NCI-H128 (cell line): ENCODE measurements around the gene PPP1R14B.

Experiments
- DNase-seq: peaks from one replicate; lab custom pipeline; 2025; ENCODE audit not compliant: unreplicated experiment; lab: John Stamatoyannopoulos, UW

Gene PPP1R14B

DNA sequence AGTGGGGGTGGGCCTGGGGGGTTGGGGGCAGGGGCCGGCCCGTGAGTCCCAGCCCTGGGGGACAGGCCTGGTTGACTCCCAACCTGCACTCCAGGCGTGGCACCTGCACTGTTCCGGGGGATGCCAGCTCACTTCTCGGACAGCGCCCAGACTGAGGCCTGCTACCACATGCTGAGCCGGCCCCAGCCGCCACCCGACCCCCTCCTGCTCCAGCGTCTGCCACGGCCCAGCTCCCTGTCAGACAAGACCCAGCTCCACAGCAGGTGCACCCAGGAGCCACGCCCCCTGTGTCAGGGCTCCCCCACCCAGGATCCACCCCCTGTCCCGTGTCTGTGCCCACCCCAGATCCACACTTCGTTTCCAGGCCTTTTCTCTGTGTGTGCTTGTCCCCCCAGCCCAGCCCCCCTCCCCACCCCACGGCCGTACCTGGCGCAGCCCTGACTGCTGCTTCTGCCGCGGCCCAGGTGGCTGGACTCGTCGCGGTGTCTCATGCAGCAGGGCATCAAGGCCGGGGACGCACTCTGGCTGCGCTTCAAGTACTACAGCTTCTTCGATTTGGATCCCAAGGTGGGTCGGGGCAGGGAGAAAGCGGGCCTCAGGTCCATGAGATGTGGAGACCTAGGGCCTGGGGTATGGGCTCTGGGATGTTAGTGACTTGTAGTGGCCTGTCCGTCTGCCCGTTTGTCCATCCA, 35.4 kb downstream of the PPP1R14B start:
- DNase-seq = no peak

DNA sequence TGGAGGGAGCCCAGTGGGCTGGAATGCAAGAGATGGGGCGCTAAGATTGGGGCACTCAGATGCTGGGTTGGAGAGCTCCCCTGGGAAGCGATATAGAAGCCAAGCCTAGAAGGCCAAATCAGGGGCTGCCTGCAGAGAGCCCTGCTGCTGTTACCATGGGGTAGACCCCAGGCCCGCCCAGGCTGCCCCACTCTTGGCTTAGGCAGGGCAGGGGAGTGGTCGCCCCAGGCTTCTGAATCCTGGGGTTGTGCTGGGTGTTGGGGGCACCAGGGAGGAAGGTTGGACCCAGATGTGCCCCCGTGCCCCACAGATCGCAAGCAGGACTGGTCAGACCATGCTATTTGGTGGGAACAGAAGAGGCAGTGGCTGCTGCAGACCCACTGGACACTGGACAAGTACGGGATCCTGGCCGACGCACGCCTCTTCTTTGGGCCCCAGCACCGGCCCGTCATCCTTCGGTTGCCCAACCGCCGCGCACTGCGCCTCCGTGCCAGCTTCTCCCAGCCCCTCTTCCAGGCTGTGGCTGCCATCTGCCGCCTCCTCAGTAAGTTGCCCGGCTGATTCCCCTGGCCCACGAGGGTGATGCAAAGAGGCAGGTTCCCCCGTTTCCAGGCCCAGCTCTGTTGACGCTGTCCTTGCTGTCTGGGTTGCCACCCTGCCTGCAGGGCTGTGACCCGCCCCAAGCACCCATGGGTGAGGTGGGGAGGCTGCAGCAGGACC, 36.3 kb downstream of the PPP1R14B start:
- no peak for DNase-seq

DNA sequence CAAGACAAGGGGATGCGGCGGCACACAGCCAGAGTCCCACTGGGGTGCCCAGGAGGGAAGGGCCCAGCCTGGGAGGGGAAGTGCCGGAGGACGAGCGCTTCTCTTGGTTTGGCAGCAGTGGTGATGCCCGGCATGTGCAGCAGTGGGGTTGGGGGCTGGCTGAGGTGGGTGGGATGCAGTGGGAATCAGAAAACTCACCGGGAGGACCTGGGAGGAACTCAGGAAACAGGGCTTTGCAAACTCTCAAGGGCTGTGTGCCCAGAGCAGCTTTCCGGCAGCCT, 37.2 kb downstream of the PPP1R14B start:
- DNase-seq = no peak

DNA sequence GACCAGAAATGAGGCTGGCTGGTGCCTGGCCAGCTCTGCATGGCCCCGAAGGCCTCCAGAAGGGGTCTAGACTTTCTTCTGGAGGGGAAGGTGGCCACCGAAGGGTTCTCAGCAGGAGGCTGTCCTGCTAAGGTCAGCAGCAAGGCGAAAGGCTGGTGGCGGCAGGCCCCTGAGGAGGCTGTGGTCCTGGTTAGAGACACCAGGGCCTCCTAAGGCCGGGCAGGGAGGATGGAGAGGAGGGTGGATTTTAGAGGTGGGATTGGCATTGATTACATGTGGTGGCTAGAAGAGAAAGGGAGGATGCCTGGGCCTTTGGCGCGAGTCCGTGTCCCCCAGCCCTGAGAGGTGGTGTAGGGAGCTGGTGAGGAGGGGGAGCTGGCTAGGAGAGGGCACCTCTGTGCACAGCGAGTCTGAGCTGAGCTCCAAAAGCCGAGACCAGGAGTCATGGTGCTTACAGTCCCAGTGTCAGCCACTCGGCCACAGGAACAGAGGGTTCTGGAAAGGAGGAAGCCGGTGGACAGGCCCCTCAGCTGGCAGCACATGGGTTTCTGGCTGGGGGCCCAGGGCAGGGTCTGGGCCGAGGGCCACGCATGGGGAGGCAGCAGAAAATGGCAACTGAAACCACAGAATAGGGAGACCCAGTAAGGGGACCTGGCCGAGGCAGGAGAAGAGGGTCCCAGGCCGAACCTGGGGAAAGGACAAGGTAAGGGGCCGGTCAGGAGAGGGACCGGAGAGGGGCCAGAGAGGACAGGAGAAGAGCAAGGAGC, 37.8 kb downstream of the PPP1R14B start:
- no peak for DNase-seq

DNA sequence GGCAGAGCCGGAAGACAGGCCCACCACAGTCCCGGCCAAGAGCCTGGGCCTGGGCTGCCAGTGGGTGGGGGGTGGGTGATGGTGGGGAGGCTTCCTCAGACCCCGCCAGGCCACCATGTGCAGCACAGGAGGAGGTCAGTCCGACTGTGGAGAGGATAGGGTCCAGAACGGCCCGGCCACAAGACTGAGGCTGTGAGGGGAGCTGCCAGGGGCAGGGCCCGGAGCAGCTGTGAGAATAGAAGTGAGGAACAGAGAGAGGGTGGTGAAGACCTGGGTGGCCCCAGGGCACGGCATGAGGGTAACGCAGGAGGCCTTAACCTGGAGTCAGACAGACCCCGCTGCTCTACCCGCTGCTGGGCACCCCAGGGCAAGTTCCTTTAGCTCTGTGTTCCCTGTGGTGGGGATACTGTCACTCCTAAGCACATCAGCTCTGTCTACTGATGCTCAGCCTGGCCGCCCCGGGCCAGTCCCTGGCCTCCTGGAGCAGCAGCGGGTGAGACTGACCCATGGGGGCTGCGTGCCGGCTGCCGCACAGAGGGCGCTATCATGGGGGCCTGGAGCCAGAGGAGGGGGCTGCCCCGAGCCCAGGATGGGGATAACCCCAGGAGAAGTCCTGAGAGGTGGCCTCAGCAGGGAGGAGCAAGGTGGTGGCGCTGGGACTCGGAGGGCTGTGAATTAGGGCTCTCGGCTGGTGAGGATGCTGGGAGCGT, 38.5 kb downstream of the PPP1R14B start:
- no peak for DNase-seq

DNA sequence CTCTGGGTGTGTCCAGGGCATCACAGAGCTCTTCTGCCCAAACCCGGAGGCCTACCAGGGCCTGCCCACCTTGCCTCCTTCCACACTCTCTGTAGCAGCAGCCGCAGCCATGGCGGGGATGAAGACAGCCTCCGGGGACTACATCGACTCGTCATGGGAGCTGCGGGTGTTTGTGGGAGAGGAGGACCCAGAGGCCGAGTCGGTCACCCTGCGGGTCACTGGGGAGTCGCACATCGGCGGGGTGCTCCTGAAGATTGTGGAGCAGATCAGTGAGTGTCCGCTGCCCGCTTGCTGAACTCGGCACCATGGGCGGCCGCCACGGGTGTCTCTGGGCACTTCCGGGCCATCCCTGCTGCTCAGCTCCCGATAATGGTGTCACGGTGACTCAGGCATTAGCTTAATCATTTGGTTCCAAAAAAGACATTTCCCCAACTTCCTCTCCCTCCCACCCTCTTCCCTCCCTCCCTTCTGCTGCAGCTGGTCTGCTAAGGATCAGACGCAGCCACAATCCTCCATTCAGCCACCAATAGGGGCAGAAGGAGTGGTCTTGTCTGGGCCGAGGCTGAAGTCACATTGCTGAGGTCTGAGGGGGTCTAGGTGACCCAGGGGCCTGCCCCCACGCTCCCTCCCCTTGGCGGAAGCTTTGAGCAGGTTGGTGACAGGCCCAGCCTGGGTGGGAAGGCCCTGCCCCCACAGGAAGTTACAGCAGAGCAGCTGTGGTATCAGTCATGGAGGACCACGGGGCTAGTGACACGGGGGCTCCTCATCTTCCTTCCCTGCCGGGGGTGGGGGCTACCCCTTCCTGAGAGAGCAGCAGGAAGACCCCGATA, 39.3 kb downstream of the PPP1R14B start:
- no peak for DNase-seq

DNA sequence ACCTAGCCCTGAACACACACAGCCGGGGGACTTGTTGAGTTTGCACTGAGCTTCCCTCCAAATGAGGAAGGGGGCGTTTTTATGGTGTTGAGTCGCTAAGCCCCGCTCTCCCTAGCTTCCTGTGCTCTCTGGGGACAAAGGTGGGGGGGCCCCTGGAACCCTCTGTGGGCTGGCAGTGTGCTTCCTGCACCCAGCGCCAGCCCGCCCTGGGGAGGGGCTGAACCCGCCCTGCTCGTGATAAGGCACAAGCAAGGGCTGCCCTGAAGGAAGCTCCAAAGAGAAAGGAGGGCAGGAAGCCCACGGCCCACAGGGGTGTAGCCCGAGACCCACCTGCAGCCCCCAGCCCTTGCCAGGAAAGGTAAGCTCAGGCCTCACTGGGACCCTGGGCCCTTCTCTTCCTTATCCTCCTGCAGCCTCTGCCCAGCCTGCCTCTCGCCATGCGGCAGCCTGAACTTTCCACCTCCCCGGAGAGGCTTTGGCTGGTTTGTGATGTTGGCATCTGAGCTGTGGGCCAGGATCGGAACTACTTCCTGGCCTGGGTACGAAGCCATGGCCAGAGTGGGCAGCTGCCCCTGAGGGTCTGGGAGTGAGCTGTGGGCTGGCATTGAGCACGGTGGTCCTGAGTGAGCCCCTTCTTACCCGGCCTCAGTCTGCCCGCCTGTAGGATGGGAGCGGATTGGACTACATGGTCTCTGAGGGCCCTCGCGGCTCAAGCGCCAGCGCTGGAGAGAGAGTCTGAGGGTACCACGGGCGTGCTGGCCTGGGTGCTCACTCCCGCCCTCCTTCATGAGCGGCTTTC, 40.1 kb downstream of the PPP1R14B start, which contains the start of gene FERMT3:
Gene FERMT3, plus strand, starts transcription at position 265 of the 799 bp plus-strand sequence. CDS start 644 bp downstream, outside the sequence.
- no peak for DNase-seq

DNA sequence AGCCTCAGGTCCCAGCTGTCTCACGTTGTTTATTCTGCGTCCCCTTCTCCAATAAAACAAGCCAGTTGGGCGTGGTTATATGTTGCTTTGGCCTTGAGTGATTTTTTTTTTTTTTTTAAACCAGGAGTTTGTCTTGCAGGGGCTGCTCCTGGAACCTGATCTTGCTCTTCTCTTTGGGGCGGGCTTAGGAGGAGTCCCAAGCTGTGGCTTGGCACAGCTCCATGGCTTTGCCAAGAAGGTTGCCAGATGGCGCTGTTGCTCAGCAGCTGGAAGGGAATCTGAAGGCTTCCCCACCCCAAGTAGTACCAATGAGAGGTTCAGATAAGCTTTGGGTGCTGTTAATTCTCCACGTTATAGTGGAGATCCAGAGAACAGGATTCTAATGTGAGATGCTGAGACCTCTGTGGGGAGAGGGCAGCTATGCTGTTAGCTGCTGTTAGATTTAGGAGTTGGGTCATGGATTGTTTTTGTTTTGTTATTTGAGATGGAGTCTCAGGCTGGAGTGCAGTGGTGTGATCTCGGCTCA, 42.2 kb downstream of the PPP1R14B start:
- peak; percentile 93 for DNase-seq

DNA sequence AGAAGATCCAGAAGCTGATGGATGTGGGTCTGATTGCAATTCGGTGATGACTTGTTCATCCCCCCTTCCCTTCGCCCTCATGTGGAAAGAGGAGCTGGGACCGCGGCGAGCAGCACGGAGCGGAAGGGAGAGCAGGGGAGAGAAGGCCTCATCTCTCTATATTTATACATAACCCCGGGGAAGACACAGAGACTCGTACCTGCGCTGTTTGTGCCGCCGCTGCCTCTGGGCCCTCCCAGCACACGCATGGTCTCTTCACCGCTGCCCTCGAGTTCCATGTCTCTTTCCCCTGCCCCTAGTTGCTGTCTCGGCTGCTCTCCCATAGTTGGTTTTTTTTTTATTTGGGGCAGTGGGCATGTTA, 42.7 kb downstream of the PPP1R14B start:
- no peak for DNase-seq

DNA sequence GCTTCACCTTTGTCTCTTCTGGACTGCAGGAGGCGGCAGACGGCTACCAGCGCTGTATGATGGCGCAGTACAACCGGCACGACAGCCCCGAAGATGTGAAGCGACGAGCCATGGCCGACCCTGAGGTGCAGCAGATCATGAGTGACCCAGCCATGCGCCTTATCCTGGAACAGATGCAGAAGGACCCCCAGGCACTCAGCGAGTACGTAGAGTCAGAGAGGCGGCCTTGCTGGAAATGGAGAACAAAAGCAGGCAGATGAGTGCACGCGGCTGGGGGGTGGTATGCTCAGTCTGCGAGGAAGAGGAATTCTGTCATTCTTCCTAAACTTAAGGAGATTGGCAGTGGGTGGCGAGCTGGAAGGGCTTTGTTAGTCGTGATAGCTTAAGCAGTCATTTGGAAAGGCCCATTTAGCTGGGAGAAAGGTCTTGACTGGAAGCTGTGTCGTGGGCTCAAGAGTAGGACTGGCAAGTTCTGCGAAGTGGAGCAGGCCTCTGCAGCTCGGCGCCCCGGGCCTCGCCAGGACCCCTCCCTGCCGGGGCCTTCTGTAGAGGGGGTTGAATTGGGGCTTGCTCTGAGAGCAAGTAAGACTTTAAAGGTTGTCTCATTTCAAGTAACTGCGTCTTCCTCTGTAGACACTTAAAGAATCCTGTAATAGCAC, 43.2 kb downstream of the PPP1R14B start:
- DNase-seq = no peak

DNA sequence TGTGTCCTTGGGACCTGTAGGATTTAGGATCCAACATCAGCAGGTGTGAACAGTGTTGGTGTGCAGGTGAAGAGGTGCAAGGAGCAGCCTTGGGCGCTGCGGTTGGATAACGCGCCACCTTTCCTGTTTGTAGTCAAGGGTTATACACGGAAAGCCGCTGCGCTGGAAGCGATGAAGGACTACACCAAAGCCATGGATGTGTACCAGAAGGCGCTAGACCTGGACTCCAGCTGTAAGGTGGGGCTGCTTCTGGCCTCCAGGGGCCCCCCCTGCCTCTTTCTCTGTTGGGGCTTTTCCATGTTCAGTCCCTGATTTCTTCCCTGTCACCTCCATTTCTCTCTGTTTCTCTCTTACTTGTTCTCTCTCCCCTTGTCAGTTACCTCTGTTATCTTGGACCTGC, 43.8 kb downstream of the PPP1R14B start:
- no peak for DNase-seq

DNA sequence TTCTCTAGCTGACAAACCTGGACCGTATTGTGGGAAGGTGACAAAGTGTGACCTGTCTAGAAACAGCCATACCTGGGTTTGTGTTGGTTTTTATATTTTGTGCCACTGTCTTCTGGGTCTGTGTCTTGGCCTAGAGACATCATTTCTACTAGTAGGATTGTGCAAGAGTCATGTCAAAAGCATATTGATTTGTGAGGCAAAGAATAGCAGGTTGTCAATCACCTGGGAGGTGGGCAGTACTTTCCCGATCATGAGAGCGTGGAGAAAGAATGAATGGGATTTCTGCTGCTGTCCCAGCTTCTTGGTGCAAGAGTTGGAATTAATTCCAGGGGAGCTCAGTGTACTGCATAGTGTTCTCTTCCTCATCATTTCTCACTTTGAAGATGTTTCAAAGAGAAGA, 45.2 kb downstream of the PPP1R14B start:
- DNase-seq = no peak

DNA sequence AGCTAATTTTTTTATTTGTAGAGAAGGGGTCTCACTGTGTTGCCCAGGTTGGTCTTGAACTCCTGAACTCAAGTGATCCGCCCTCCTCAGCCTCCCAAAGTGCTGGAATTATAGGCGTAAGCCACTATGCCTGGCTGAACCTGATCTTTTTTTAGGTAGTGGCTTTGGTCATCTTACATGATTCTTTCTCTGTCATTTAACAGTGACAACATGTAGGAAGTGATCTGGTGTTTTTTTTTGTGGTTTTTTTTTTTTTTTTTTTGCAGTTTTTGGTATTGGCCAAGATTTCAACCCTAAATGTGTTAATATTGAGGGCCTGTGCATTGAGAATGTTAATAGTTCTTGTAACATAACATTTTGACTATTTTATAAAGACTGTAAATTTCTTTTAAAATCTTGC, 48.2 kb downstream of the PPP1R14B start:
- no peak for DNase-seq

DNA sequence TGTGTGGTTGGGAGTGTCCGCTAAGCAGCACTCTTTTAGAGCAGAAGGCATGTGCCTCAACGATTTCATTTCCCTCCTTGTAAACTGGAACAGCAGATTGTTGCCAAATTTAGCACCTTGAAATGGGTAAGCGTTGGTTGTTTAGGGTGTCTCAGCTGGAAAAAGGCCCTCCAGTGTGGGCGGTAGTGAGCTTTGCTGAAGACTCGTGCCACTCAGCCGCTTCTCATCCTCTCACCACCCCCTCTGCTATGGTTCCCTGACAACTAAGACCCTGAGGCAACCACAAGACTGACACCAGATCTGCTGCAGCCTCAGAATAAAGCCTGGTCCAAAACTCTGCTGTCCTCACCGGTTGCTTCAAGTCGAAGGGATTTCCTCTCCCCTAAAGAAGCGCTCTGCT, 50.1 kb downstream of the PPP1R14B start:
- no peak for DNase-seq
